Body of pancreas (tissue), 4 donors: Measurements from ENCODE around the gene RNF187.

Experiments used
- POLR2A ChIP-seq, 3 donors: fragments of 450-650 bp; IDR thresholded peaks; one replicate each; pipeline ENCODE4 v1.6.1; 2016; ENCODE audit warnings: antibody characterized with exemption in 3 of 3, mild to moderate bottlenecking in 2 of 3
- TF ChIP-seq, protein P1 (sequence below), 7 experiments: fragments of 450-650 bp in 4 of 7; fragments of 200-600 bp in 3 of 7; sonication (generic) in 3 of 7; IDR thresholded peaks; one replicate each; pipeline ENCODE4 v1.5.1; 2016 to 2019; ENCODE audit warnings: antibody characterized with exemption in 7 of 7

DNA sequence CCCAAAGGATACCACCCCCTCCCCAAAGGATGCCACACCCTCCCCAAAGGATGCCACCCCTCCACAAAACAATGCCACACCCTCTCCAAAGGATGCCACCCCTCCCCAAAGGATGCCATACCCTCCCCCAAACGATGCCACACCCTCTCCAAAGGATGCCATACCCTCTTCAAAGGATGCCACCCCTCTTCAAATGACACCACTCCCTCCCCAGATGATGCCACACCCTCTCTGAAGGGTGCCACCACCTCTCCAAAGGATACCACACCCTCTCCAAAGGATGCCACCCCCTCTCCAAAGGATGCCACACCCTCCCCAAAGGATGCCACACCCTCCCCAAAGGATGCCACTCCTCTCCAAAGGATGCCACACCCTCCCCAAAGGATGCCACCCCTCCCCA, 48.9 kb upstream of the RNF187 start:
- TF ChIP-seq, protein P1, sequence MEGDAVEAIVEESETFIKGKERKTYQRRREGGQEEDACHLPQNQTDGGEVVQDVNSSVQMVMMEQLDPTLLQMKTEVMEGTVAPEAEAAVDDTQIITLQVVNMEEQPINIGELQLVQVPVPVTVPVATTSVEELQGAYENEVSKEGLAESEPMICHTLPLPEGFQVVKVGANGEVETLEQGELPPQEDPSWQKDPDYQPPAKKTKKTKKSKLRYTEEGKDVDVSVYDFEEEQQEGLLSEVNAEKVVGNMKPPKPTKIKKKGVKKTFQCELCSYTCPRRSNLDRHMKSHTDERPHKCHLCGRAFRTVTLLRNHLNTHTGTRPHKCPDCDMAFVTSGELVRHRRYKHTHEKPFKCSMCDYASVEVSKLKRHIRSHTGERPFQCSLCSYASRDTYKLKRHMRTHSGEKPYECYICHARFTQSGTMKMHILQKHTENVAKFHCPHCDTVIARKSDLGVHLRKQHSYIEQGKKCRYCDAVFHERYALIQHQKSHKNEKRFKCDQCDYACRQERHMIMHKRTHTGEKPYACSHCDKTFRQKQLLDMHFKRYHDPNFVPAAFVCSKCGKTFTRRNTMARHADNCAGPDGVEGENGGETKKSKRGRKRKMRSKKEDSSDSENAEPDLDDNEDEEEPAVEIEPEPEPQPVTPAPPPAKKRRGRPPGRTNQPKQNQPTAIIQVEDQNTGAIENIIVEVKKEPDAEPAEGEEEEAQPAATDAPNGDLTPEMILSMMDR (IDR thresholded peaks at IDR 0.05): no peak
- TF ChIP-seq POLR2A (IDR thresholded peaks at IDR 0.05): no peak
